MM.1S (cell line): ENCODE results near the gene LRRK1.

ENCODE experiments used
- DNase-seq: peaks from one replicate; pipeline ENCODE4 v3.0.0-alpha.2; 2015
- H2AFZ ChIP-seq: fragments of 300-600 bp; sonication (generic); 2 replicates; pipeline ENCODE4 v1.6.0; 2016; ENCODE audit warnings: antibody characterized with exemption, low read length
- H3F3A ChIP-seq: fragments of 300-600 bp; sonication (generic); 2 replicates; pipeline ENCODE4 v1.6.1; 2016; ENCODE audit warnings: mild to moderate bottlenecking, antibody characterized with exemption, low read length, moderate library complexity, mixed read lengths; ENCODE audit not compliant: insufficient read depth
- H3K27ac ChIP-seq: fragments of 300-600 bp; sonication (generic); 2 replicates; pipeline ENCODE4 v1.5.1; 2016; ENCODE audit warnings: mild to moderate bottlenecking, low read length
- H3K27me3 ChIP-seq: fragments of 300-600 bp; sonication (generic); replicated peaks from 2 replicates; pipeline ENCODE4 v1.6.0; 2016; ENCODE audit warnings: low read length; ENCODE audit not compliant: insufficient read depth
- H3K36me3 ChIP-seq: fragments of 300-600 bp; sonication (generic); replicated peaks from 2 replicates; pipeline ENCODE4 v1.6.1; 2016; ENCODE audit warnings: mild to moderate bottlenecking, low read length, mixed read lengths; ENCODE audit not compliant: insufficient read depth
- H3K4me1 ChIP-seq: fragments of 300-600 bp; sonication (generic); 2 replicates; pipeline ENCODE4 v1.6.1; 2016; ENCODE audit warnings: low read length, mixed read lengths
- H3K4me2 ChIP-seq: fragments of 300-600 bp; sonication (generic); 2 replicates; pipeline ENCODE4 v1.6.0; 2016; ENCODE audit warnings: low read depth, low read length
- H3K4me3 ChIP-seq: fragments of 300-600 bp; sonication (generic); 2 replicates; pipeline ENCODE4 v1.5.1; 2016; ENCODE audit warnings: low read length, mixed read lengths
- H3K79me2 ChIP-seq: fragments of 300-600 bp; sonication (generic); 2 replicates; pipeline ENCODE4 v1.6.1; 2016; ENCODE audit warnings: mixed run types, low read length, mixed read lengths
- H3K9ac ChIP-seq: fragments of 300-600 bp; sonication (generic); 2 replicates; pipeline ENCODE4 v1.6.1; 2016; ENCODE audit warnings: low read length, mixed read lengths
- H3K9me2 ChIP-seq: fragments of 300-600 bp; sonication (generic); replicated peaks from 2 replicates; pipeline ENCODE4 v1.6.1; 2016; ENCODE audit warnings: mild to moderate bottlenecking, low read length, mixed read lengths; ENCODE audit not compliant: insufficient read depth
- H3K9me3 ChIP-seq: fragments of 300-600 bp; sonication (generic); replicated peaks from 2 replicates; pipeline ENCODE4 v1.6.1; 2016; ENCODE audit warnings: mild to moderate bottlenecking, low read length, mixed read lengths; ENCODE audit not compliant: insufficient read depth
- H4K20me1 ChIP-seq: fragments of 300-600 bp; sonication (generic); 2 replicates; pipeline ENCODE4 v1.6.1; 2016; ENCODE audit warnings: mild to moderate bottlenecking, low read length, moderate library complexity, mixed read lengths; ENCODE audit not compliant: insufficient read depth
- CTCF ChIP-seq: fragments of 300-600 bp; sonication (generic); IDR thresholded peaks from 2 replicates; pipeline ENCODE4 v1.5.1; 2016; ENCODE audit warnings: antibody characterized with exemption, low read length, mixed read lengths
- EZH2 ChIP-seq: fragments of 300-600 bp; sonication (generic); optimal IDR thresholded peaks from 2 replicates; pipeline ENCODE3; 2017; ENCODE audit warnings: low read depth, mild to moderate bottlenecking, antibody characterized with exemption, low read length, mixed read lengths
- EZH2phosphoT487 ChIP-seq: fragments of 300-600 bp; sonication (generic); IDR thresholded peaks from 2 replicates; pipeline ENCODE4 v1.6.1; 2018; ENCODE audit warnings: antibody characterized with exemption, low read length

LRRK1 gene

GRCh38 chr15:101000271-101000681 lies 81.1 kb downstream of the LRRK1 start:
- no peaks in the 10 kb centered on the region for H4K20me1 ChIP-seq
- no peaks in the 10 kb centered on the region; the same call in 1 of the 2 replicates for H3F3A ChIP-seq
- H3K4me2 ChIP-seq: no peak overlapping the region
- no peak overlapping the region for H3K9ac ChIP-seq
- no peaks in the 10 kb centered on the region for H3K9me2 ChIP-seq
- H2AFZ ChIP-seq: no peak overlapping the region
- H3K4me1 ChIP-seq: no peaks in the 10 kb centered on the region
- H3K4me3 ChIP-seq: no peak overlapping the region
- no peaks in the 10 kb centered on the region for H3K36me3 ChIP-seq
- no peaks in the 10 kb centered on the region for H3K9me3 ChIP-seq
- DNase-seq: no peak
- H3K27ac ChIP-seq: no peak overlapping the region
- no peaks in the 10 kb centered on the region for H3K79me2 ChIP-seq
- TF ChIP-seq EZH2 (no peak), EZH2phosphoT487 (no peak), CTCF (no peak)
- no peaks in the 10 kb centered on the region for H3K27me3 ChIP-seq

- no peaks in the 10 kb centered on the region for H3K9me3 ChIP-seq
- no peaks in the 10 kb centered on the region for H3K9me2 ChIP-seq
- H3K9ac ChIP-seq: no peak overlapping the region
- H3K79me2 ChIP-seq: no peaks in the 10 kb centered on the region
- no peak overlapping the region for H3K4me2 ChIP-seq
- no peak for TF ChIP-seq EZH2
- TF ChIP-seq CTCF: no peak
- TF ChIP-seq EZH2phosphoT487: no peak
- no peak overlapping the region for H3K4me3 ChIP-seq
- H4K20me1 ChIP-seq: no peaks in the 10 kb centered on the region
- DNase-seq: no peak
- no peaks in the 10 kb centered on the region; the same call in 1 of the 2 replicates for H3F3A ChIP-seq
- H2AFZ ChIP-seq: no peak overlapping the region
- no peaks in the 10 kb centered on the region for H3K36me3 ChIP-seq
- H3K27me3 ChIP-seq: no peaks in the 10 kb centered on the region
- H3K4me1 ChIP-seq: no peaks in the 10 kb centered on the region
- no peak overlapping the region for H3K27ac ChIP-seq
Measured at GRCh38 chr15:101001056-101001455, 81.9 kb downstream of the LRRK1 start.

- H3K27ac ChIP-seq: no peak overlapping the region
- no peaks in the 10 kb centered on the region for H3K9me2 ChIP-seq
- no peaks in the 10 kb centered on the region for H3K36me3 ChIP-seq
- no peak for DNase-seq
- H3K9ac ChIP-seq: no peak overlapping the region
- no peak overlapping the region for H3K4me2 ChIP-seq
- TF ChIP-seq CTCF (no peak), EZH2phosphoT487 (no peak), EZH2 (no peak)
- no peaks in the 10 kb centered on the region for H3K27me3 ChIP-seq
- H3K4me1 ChIP-seq: no peaks in the 10 kb centered on the region
- no peaks in the 10 kb centered on the region for H3K9me3 ChIP-seq
- no peak overlapping the region for H2AFZ ChIP-seq
- no peaks in the 10 kb centered on the region for H3K79me2 ChIP-seq
- no peak overlapping the region for H3K4me3 ChIP-seq
- H4K20me1 ChIP-seq: no peaks in the 10 kb centered on the region
- H3F3A ChIP-seq: no peaks in the 10 kb centered on the region; the same call in 1 of the 2 replicates
Measured at GRCh38 chr15:101001796-101002195, 82.6 kb downstream of the LRRK1 start.
